HL-60 (cell line): Measurements from ENCODE around the gene MIER1.

Experiments used
- DNase-seq, 2 experiments: peaks; one replicate each; pipeline ENCODE4 v3.0.0-alpha.2; 2010 to 2020; ENCODE audit warnings: low read depth in 1 of 2, low spot score in 1 of 2
- H3K27ac ChIP-seq: fragments of 250-450 bp; sonication (Bioruptor Pico); replicated peaks from 2 replicates; pipeline ENCODE4 v1.5.1; 2020; ENCODE audit warnings: mild to moderate bottlenecking, moderate library complexity
- H3K27me3 ChIP-seq: fragments of 250-450 bp; sonication (Bioruptor Pico); 2 replicates; pipeline ENCODE4 v1.5.1; 2021; ENCODE audit warnings: mild to moderate bottlenecking, moderate library complexity; ENCODE audit not compliant: insufficient read depth, poor library complexity, severe bottlenecking
- H3K4me3 ChIP-seq: replicated peaks from 2 replicates; pipeline ENCODE4 v1.5.1; 2011; ENCODE audit warnings: mild to moderate bottlenecking, control low read depth, low read length; ENCODE audit not compliant: insufficient read depth
- TF ChIP-seq, protein P1 (sequence below): IDR thresholded peaks from 2 replicates; pipeline ENCODE4 v1.6.1; 2012; ENCODE audit warnings: low read depth; ENCODE audit not compliant: insufficient replicate concordance

Gene MIER1

DNA sequence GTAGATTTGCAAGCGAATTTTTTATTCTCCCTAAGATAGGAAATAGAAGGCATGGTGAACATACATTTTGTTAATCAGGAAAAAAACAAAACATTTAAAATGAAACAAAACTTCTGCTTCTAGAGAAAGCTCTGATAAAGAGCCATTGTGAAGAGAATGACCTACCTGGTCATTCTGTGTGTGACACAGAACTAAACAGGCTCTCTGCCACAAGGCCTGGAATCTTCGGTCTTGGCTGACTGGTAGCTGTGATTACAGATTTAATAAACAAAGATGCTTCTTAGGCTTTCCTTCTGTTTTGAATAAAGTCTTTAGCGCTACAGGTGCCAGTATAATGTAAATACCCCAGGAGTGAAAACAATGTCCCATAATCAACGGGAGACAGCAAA, 107.1 kb downstream of the MIER1 start:
- DNase-seq, result no peak
- H3K27me3 ChIP-seq, result no peaks in the 10 kb centered on the region
- no peak overlapping the region for H3K27ac ChIP-seq
- no peak overlapping the region for H3K4me3 ChIP-seq
- TF ChIP-seq, protein P1, sequence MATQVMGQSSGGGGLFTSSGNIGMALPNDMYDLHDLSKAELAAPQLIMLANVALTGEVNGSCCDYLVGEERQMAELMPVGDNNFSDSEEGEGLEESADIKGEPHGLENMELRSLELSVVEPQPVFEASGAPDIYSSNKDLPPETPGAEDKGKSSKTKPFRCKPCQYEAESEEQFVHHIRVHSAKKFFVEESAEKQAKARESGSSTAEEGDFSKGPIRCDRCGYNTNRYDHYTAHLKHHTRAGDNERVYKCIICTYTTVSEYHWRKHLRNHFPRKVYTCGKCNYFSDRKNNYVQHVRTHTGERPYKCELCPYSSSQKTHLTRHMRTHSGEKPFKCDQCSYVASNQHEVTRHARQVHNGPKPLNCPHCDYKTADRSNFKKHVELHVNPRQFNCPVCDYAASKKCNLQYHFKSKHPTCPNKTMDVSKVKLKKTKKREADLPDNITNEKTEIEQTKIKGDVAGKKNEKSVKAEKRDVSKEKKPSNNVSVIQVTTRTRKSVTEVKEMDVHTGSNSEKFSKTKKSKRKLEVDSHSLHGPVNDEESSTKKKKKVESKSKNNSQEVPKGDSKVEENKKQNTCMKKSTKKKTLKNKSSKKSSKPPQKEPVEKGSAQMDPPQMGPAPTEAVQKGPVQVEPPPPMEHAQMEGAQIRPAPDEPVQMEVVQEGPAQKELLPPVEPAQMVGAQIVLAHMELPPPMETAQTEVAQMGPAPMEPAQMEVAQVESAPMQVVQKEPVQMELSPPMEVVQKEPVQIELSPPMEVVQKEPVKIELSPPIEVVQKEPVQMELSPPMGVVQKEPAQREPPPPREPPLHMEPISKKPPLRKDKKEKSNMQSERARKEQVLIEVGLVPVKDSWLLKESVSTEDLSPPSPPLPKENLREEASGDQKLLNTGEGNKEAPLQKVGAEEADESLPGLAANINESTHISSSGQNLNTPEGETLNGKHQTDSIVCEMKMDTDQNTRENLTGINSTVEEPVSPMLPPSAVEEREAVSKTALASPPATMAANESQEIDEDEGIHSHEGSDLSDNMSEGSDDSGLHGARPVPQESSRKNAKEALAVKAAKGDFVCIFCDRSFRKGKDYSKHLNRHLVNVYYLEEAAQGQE, result no peak
